T-helper 2 cell treated with Interferon-gamma antibody and Interleukin-4, amounts not matched to agents 100 ng/mL and 5 ng/mL, for 36 hours (primary cell): ENCODE data around the gene TRMT112. TPM values are rescaled to one million over a fixed set of nuclear protein-coding genes. Genes with fewer than 3 reads are reported as not detected.

Experiments
- intact Hi-C: fragments of 100-400 bp; cut with micrococcal nuclease; formaldehyde crosslinking; loops from one replicate; pipeline ENCODE4 v1.15.1; 2023
- total RNA-seq: library from RNA; stranded (reverse); gene quantifications from 2 replicates; pipeline ENCODE4 v1.2.3, GENCODE V29; 2022

TRMT112 gene
- total RNA-seq, result 212 and 218 TPM in 2 replicates

DNA sequence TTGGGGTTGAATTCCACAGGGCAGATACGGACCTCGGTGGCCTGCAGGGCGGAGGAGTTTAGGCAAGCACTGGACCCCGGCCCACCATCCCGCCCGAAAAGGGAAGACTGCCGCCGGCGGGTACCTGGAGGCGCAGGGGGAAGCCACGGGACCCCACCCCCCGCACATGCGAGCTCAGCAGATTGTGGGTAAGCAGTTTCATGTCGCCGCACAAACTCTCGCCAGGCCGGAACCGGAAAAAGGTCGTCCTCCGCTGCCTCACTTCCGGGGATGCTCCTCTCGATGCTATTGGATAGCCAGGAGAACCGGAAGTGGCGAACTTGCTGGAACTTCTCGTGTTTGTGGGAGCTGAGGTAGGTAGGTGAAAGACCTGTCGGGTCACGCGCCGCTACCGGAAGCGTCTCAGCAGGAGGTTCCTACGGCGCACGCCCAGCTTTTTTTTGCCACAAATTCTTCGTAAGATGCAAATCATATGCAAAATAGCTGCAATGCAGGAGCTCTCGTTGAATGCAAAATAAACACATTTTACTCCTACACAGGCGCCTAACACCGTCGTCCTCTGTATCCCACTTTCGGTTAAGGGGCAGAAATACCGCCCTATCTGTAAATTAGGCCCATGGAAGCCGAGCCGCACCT is at the start of gene TRMT112:
Gene TRMT112, minus strand, starts transcription at position 235 of the 636 bp plus-strand sequence. Its CDS starts 33 bp downstream, at position 202.
- intact Hi-C loops, result loop anchor here (1.0 to 2.0 kb wide), 6 partner anchors 12 to 479 kb away; partner anchors contain the start of genes ESRRA, MARK2 and RPS6KA4

DNA sequence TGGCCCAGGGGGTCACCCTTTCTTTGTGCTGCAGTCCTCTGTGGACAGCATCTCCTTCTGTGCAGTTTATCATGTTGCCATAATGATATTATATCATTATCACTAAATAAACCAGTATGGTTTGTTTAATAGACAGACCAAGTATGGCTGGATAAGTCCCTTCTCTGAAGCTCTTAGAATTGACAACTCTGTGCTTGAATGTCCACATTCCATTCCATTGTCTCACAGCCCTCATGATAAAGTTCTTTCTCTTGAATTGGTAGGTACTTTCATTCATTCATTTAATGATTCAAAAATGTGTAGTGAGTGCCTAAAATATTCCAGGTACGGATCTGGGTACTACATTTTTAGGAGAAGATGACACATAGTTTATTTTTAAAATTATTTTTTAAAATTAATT is 49.4 kb upstream of the TRMT112 start:
- intact Hi-C loops, result no loop called here

DNA sequence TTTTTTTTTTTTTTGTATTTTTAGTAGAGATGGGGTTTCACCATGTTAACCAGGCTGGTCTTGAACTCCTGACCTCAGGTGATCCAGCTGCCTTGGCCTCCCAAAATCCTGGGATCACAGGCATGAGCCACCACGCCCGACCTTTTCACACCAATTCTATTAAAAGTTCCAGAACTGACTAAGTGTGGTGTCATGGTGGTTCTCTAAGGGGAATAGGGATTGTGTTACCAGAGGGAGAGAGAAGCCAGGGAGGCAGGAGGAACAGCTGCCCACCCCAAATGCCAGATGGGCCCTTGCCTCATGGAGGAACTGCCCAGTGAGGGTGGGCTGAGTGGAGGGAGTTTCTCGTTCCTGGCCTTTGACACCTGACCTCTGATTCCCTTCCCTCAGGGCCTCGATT is 47.6 kb upstream of the TRMT112 start:
- intact Hi-C loops, result no loop called here

DNA sequence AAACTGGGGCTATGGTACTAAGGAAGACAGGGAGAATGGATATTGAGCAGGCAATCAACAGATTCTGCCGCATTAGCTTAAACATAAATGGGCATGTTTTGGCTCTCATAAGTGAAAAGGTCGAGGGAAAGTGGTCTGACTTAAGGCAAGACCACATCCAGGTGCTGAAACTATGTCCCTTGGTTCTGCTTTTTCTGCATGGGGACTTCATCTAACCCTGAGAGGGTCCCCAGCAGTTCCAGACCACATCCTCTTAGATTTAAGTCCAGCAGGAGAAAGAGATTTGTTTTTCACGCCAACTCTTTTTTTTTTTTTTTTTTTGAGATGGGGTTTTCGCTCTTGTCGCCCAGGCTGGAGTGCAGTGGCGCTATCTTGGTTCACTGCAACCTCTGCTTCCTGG is 47.1 kb upstream of the TRMT112 start:
- intact Hi-C loops, result no loop called here

DNA sequence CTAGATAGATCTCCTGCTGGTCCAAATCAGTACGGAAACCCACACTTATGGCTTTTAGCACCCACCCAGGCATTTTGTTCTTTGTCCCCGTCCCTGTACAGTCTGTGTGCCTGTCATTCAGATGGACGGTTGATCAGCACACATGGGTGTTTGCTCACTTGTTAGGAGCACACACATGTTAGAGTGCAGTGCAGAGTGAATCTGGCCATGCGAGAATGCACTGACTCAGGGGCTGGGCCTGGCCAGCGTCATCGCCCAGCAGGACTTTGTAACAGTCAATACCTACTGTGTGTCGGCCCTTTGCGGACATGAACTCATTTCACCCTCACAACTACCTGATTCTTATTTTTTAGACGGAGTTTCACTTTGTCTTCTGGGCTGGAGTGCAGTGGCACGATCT is 45.0 kb upstream of the TRMT112 start:
- intact Hi-C loops, result no loop called here

DNA sequence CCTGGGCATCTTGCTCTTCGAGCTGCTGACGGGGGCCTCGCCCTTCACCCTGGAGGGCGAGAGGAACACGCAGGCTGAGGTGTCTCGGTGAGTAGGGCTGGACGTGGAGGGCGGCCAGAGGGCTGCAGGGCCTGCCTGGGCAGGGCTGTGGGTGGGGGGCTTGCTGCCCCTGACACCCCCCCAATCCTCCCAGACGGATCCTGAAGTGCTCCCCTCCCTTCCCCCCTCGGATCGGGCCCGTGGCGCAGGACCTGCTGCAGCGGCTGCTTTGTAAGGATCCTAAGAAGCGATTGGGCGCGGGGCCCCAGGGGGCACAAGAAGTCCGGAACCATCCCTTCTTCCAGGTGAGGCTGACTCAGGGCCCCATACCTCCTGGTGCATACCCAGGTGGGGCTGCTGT is 44.3 kb upstream of the TRMT112 start:
- intact Hi-C loops, result no loop called here

DNA sequence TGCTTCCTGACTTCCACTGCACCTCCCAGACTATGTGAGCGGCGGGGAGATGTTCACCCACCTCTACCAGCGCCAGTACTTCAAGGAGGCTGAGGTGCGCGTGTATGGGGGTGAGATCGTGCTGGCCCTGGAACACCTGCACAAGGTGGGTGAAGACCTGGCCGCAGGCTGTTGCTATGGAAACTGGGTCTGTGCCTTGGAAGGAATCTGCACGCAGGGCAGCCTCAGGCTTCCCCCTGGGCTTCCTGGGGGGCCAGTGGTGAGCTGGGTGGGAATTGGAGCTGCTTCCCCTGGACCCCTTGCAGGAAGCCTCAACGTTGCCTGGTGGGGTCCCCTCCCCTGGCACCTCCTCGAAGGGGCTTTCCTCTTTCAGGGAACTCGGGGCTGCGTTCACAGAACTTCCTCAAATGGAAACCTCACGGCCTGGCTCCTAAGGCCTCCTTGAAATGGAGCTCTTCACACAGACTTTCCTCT is 43.1 kb upstream of the TRMT112 start:
- intact Hi-C loops, result no loop called here

DNA sequence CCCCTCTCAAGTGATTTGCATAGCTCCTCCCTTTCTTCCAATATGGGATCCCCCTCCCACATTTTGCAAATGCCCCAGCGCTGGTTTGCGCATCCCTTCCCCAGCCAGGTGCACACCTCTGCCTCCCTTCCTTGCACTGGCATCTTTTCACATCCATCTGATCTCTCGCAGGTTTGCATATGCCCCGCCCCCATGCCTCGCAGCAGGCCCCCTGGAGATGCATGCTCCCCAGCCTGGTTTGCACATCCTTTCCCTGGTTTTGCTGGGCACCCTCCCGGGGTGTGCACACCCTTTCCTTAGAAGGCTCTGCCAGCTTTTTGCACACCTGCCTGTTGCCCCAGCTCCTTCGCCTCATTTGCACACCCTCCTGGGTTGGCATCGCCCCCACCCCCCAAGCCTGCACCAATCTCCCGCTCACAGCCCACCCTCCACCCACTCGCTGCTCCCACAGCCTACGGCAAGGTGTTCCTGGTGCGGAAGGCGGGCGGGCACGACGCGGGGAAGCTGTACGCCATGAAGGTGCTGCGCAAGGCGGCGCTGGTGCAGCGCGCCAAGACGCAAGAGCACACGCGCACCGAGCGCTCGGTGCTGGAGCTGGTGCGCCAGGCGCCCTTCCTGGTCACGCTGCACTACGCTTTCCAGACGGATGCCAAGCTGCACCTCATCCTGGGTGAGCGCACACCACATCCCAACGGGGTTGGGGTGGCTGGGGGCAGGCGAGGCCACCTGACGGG is 42.5 kb upstream of the TRMT112 start:
- intact Hi-C loops, result loop anchor here (1.0 kb wide), 2 partner anchors 18 to 43 kb away; partner anchors contain the start of gene TRMT112

DNA sequence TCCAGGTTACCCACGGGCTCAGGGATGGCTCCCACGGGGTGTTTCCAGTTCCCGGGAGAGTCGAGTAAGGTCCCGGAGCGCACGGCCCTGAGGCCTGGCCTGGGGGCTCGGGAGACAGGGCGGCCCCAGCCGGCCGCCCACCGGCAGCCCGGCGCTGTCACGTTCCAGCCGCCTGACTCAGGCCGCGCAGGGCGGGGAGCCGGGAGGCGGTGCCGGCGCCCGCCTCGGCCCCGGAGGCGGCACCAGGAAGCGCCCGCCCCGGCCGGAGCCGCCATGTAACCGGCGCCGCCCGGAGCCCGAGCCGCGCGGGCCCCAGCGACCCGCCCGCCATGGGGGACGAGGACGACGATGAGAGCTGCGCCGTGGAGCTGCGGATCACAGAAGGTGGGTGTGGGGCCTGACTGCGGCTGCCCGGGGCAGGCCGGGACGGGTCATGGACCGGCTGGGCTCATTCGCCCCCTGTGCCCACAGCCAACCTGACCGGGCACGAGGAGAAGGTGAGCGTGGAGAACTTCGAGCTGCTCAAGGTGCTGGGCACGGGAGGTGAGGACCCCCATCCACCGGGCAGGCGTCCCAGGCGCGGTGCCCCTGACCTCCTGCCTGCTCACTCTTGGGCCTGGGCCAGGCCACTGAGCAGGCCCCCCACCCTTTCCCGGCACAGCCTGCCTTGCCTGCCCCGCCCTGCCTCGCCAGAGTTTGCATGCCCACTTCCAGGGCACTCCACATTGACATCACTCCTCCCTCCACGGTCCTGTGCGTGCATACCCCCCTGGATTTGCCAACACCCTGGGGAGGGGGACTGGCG is 41.8 kb upstream of the TRMT112 start, which contains the start of gene RPS6KA4:
Gene RPS6KA4, plus strand, starts transcription at position 256 of the 805 bp plus-strand sequence. Its CDS starts 74 bp downstream, at position 330.
- intact Hi-C loops, result loop anchor here (1.0 kb wide), 2 partner anchors 17 to 42 kb away; partner anchors contain the start of gene TRMT112

DNA sequence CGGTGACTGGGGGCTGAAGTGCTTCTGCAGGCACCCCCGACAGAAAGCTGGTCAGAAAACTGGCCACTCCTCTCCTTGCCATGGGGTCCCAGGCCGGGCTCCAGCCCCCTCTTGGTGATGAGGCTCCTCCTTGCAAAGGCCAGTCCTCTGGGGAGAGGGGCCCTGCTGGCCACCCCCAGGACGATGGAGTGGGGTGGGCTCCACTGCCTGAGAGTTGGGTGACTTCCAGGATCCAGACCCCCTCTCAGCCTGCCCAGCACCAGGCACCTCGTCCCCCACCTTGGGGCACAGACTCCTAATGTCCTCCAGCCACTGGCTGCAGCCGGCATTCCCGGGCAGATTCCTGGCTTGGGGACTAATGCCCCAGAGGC is 41.2 kb upstream of the TRMT112 start:
- intact Hi-C loops, result no loop called here

DNA sequence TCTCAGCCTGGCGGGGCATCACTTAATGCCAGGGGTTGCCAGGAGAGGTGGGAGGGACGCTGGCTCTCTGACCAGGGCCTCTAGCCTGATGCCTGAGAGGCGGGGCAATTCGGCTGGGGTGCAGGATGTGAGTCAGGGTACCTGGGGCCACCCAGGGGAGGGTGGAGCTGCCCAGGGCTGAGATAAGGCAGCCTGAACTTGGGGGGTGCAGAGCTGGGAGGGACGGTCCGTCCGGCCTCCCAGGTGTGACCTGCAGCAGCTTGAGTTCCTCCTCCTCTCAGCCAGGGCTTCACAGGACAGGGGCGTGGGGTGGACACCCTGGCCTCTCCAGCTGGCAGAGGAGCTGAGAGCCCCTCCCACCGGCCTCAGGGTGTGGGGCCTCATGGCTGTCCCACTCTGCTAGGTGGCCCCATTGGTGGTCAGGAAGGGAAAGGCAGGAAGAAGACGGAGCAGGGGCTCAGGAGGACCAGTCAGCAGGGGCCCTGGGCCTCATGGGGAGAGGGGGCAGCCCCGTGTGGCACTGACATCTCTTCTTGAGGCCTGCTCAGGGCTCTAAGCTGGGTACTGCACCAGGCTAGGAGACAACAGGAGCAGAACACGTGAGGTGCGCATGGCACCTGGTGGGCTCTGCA is 40.7 kb upstream of the TRMT112 start:
- intact Hi-C loops, result no loop called here

DNA sequence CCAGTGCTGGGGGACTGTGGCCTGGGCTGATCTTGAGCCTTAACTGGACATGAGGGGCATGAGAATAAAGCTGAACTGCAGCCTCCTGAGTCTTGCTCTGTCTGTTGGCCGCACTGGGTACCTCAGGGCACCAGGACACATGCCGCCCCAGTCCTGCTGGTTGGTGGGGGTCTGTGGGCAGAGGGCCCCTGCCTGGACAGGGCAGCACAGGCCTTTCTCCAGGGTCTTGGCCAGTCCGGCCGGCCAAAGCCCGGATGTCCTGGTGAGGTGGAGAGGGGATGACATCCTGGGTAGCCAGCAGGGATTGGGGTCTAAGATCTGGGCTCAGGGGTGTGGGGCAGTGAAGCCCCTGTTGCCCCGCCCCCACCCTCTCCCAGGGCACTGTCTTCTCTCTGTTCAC is 40.1 kb upstream of the TRMT112 start:
- intact Hi-C loops, result no loop called here

DNA sequence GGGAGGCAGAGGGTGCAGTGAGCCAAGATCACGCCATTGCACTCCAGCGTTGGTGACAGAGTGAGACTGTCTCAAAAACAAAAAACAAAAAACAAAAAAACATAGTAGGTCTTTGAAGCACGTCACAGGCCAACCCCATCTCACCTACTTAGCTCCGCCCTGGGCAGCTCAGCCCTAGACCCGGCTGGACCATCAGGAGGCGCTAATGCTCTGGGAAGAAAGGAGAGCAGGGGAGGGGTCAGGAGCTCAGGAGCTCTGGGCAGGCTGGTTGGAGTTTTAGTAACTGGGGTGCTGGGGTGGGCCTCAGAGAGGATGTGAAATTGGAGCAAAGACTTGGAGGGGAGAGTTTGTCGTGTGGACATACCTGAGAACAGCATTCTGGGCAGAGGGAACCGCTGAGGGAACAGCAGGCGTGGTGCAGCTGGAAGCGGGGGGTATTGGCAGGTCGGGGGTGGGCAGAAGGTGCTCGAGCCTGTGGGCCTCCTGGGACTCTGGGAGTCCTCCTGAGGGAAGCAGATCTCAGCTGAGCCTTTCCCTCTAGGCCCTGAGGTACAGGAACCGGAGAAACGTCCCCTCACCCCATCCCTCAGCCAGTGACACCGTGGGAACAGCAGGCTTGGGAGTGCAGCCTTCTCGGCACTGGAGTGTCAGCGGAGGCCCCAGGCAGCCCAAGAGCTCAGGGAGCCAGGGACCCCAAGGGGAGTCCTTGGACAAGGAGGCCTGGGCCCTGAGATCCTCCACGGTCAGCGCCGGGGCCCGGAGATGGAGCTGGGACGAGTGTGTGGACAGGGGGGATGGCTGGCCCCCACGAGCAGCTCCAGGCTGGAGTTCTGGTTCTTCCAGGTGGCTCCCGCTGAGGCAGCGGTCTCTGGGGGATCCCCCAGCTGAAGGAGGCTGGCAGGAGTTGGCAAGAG is 39.4 kb upstream of the TRMT112 start:
- intact Hi-C loops, result no loop called here

DNA sequence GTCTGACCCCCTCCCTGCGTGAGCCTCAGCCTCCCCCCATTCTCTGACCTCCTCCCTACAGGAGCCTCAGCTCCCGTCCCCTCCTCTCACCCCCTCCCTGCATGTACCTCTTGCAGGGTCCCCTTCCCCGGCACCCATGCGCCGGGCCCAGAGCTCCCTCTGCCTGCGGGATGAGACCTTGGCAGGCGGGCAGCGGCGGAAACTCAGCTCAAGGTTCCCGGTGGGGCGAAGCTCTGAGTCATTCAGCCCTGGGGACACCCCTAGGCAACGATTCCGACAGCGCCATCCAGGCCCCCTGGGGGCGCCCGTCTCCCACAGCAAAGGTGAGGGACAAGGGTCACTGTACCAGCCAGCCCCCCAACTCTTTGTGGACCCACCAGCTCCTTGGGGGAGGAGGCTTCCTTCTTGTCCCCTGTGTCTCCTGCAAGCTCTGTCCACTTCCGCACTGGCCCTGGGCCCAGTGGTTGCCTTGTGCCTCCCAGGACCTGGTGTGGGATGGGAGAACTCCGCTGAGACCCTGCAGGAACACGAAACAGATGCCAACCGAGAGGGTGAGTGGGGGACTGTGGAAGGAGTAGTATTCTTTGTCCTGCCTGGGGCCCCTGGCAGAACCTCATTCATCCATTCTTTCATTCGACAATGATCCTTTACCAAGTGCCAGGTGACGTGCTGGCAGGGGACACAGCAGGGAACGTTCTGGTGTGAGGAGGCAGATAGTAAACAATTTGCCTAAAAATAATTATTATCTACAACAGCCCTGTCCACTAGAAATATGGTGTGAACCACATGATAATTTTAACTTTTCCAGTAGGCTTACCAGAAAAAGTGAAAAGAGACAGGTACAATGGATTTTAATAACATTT is 38.0 kb upstream of the TRMT112 start:
- intact Hi-C loops, result no loop called here

DNA sequence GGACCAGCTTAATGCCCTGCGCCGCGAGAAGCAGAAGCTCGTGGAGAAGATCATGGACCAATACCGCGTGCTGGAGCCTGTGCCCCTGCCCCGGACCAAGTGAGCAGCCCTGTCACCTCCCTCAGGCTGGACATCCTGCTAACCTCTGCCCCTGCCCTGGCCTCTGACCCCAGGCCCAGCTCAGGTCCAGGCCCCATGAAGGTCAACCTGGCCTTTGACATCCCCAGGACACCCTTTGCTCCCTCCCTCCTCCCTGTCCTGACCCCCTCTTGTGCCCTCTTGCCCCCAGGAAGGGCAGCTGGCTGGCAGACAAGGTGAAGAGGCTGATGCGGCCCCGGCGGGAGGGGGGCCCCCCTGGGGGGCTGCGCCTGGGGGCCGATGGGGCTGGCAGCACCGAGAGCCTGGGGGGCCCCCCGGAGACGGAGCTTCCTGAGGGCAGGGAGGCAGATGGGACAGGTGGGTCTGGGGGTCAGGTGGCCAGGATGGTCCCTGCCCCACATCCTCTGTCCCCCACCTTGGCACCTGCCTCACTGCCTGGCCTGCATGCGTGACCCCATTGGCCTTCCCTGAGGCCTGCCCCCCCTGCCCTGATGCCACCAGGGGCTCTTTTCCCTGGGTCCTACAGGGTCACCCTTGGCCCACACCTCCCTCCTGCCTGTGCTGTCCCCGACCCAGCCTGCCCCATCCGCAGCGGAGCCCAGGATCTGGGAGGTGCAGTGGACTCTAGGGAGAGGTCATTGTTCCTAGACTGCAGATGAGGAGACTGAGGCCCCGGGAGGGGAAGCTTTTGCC is 36.6 kb upstream of the TRMT112 start:
- intact Hi-C loops, result no loop called here

DNA sequence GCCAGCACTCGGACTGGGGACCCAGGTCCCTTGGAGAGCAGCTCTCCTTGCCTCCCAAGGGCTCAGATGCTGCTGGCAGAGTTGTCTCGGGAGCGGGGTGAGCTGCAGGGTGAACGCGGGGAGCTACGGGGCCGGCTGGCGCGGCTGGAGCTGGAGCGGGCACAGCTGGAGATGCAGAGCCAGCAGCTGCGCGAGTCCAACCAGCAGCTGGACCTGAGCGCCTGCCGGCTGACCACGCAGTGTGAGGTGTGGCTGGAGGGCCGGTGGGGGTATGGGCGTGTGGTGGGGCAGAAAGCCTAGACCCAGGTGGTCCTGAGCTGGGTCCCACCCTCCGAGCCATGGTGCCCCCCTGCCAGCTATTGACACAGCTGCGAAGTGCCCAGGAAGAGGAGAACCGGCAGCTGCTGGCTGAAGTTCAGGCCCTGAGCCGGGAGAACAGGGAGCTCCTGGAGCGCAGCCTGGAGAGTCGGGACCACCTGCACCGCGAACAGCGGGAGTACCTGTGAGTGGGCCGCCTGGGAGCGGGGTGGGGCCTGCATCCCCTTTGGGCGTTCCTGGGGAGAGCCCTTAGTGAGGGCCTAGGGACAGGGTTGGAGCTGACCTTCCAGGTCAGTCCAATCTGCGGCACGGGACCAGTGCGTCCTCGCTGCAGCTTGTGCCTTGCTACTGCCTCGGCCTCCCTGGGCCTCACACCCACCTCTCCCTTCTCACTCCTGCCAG is 35.8 kb upstream of the TRMT112 start:
- intact Hi-C loops, result no loop called here

DNA sequence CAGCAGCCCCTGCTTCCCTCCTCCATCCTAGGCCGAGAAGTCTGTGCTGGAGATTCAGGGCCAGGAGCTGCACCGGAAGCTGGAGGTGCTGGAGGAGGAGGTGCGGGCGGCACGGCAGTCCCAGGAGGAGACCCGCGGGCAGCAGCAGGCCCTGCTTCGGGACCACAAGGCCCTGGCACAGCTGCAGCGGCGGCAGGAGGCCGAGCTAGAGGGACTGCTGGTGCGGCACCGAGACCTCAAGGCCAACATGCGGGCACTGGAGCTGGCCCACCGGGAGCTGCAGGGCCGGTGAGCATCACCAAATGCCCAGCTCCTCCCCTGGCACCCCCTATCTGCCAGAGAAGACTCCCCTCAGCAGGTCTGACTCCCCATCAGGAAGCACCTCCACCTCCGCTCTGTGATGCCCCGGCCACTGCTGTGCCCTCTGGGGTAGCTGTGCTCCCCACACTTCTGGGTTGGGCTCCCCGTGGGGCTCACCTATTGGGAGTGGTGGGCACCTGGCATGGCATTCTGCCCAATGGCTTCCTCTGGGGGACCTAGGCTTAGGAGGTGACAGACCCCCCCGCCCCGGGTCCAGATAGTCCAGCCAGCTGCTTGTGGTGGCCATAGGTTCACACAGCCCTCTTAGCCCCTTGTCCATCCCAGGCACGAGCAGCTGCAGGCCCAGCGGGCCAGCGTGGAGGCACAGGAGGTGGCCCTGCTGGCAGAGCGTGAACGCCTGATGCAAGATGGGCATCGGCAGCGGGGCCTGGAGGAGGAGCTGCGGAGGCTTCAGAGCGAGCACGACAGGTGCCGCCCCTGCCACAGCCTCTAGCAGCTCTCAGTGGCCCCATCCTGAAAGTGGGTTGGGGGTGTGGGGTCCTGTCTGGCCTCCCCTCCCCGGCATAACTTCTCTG is 35.0 kb upstream of the TRMT112 start:
- intact Hi-C loops, result no loop called here
